CD8-positive, alpha-beta memory T cell (primary cell): ENCODE data around the gene C22orf31. TPM values are rescaled to one million over a fixed set of nuclear protein-coding genes. Genes with fewer than 3 reads are reported as not detected.
A peak's percentile ranks its signal among the peaks of the same experiment; 100 is the strongest.
"Not testable (repeated sequence)": the region's sequence is repeated elsewhere in the genome, so short reads cannot be mapped to it uniquely, and the experiment has no call there.

Experiments used
- CTCF ChIA-PET: fragments of 350-600 bp; sonication (Branson Sonifier 250); formaldehyde crosslinking; loops from one replicate; lab custom pipeline; 2021; ENCODE audit warnings: antibody characterized with exemption; lab: Charles Lee
- POLR2A ChIA-PET: fragments of 350-600 bp; sonication (Branson Sonifier 250); formaldehyde crosslinking; loops from one replicate; lab custom pipeline; 2021; ENCODE audit warnings: antibody characterized with exemption; lab: Charles Lee
- DNase-seq, 5 donors: peaks; one replicate each; pipeline versions ENCODE4 v3.0.0 to v3.0.0-alpha.2; 2020 to 2022; ENCODE audit warnings: mixed read lengths in 1 of 5
- H3K27ac ChIP-seq: one replicate; pipeline ENCODE4 v1.7.0; 2013; ENCODE audit warnings: low read depth, mild to moderate bottlenecking, low read length, moderate library complexity
- H3K27me3 ChIP-seq: 2 replicates; pipeline ENCODE4 v1.7.0; 2013; ENCODE audit warnings: low read length, mild to moderate bottlenecking; ENCODE audit not compliant: insufficient read depth, poor library complexity, severe bottlenecking
- H3K36me3 ChIP-seq: 2 replicates; pipeline ENCODE4 v1.7.0; 2013; ENCODE audit warnings: mild to moderate bottlenecking, low read length, moderate library complexity; ENCODE audit not compliant: insufficient read depth
- H3K4me1 ChIP-seq: 2 replicates; pipeline ENCODE4 v1.7.0; 2013; ENCODE audit warnings: mild to moderate bottlenecking, low read length, moderate library complexity; ENCODE audit not compliant: insufficient read depth
- H3K4me3 ChIP-seq: 2 replicates; pipeline ENCODE4 v1.7.0; 2013; ENCODE audit warnings: mild to moderate bottlenecking, low read length
- H3K9me3 ChIP-seq: 2 replicates; pipeline ENCODE4 v1.7.0; 2013; ENCODE audit warnings: mild to moderate bottlenecking, low read length
- H3K27ac Mint-ChIP-seq, 8 donors: one replicate each; pipeline ENCODE4 v1.8.0; 2020 to 2021; ENCODE audit warnings: mixed read lengths in 8 of 8, mild to moderate bottlenecking in 6 of 8, inconsistent platforms in 3 of 8, moderate library complexity in 3 of 8
- H3K27me3 Mint-ChIP-seq, 2 donors: one replicate each; pipeline ENCODE4 v1.8.0; 2020 to 2021; ENCODE audit warnings: mixed read lengths in 2 of 2, mild to moderate bottlenecking in 1 of 2, moderate library complexity in 1 of 2
- H3K36me3 Mint-ChIP-seq, 3 donors: one replicate each; pipeline ENCODE4 v1.8.0; 2020 to 2021; ENCODE audit warnings: mixed read lengths in 3 of 3, inconsistent platforms in 1 of 3, mild to moderate bottlenecking in 1 of 3
- H3K4me1 Mint-ChIP-seq, 3 donors: one replicate each; pipeline ENCODE4 v1.8.0; 2020 to 2021; ENCODE audit warnings: mixed read lengths in 3 of 3, inconsistent platforms in 1 of 3, mild to moderate bottlenecking in 1 of 3
- H3K4me3 Mint-ChIP-seq, 7 donors: one replicate each; pipeline ENCODE4 v1.8.0; 2020 to 2021; ENCODE audit warnings: mixed read lengths in 7 of 7, mild to moderate bottlenecking in 6 of 7, moderate library complexity in 4 of 7, inconsistent platforms in 2 of 7
- H3K9me3 Mint-ChIP-seq, 5 donors: one replicate each; pipeline ENCODE4 v1.8.0; 2020 to 2022; ENCODE audit warnings: mixed read lengths in 5 of 5, mild to moderate bottlenecking in 3 of 5, moderate library complexity in 2 of 5, inconsistent platforms in 1 of 5
- polyA plus RNA-seq: library from polyadenylated mRNA; unstranded; fragments of 300-500 nt; fragmentation: Illumina TruSeq; gene quantifications from one replicate; pipeline ENCODE4 v1.2.3, GENCODE V29; 2021
- total RNA-seq, 2 experiments: library from RNA; stranded (reverse); gene quantifications; one replicate each; pipeline ENCODE4 v1.2.3, GENCODE V29; 2021

The C22orf31 gene
- total and polyA plus RNA-seq, 3 experiments from 2014 or later, result not detected

DNA sequence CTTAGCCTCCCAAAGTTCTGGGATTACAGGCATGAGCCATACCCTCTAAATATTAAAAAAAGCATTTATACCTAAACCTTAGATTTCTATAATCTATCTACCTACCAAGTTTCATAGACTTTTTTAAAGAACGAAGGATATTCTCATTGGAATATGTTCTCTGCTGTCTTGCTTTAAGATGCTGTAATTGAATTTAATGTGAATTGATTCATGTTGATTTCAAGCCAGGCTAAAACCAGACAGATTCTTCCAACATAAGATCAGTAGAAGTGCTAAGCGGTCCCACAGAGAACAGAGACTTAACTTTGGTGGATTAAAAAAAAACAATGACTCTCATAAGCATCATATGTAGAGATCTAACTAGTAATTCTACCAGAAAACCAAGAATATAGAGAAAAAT lies 25.4 kb upstream of the C22orf31 start:
- POLR2A ChIA-PET, result no interaction called here
- peaks cover 16 to 39% of the 10 kb centered on the region in 2 donors for H3K27me3 Mint-ChIP-seq
- H3K4me1 ChIP-seq, result no peaks in the 10 kb centered on the region
- no peaks in the 10 kb centered on the region for H3K36me3 ChIP-seq
- no peaks in the 10 kb centered on the region for H3K4me1 Mint-ChIP-seq
- no peak overlapping the region for H3K27ac Mint-ChIP-seq
- H3K36me3 Mint-ChIP-seq, result no peaks in the 10 kb centered on the region
- DNase-seq, result no peak
- H3K27me3 ChIP-seq, result no peaks in the 10 kb centered on the region
- no peaks in the 10 kb centered on the region for H3K9me3 Mint-ChIP-seq
- CTCF ChIA-PET, result no interaction called here
- no peak overlapping the region for H3K27ac ChIP-seq
- no peak overlapping the region for H3K4me3 Mint-ChIP-seq
- no peak overlapping the region for H3K4me3 ChIP-seq
- H3K9me3 ChIP-seq, result no peaks in the 10 kb centered on the region

DNA sequence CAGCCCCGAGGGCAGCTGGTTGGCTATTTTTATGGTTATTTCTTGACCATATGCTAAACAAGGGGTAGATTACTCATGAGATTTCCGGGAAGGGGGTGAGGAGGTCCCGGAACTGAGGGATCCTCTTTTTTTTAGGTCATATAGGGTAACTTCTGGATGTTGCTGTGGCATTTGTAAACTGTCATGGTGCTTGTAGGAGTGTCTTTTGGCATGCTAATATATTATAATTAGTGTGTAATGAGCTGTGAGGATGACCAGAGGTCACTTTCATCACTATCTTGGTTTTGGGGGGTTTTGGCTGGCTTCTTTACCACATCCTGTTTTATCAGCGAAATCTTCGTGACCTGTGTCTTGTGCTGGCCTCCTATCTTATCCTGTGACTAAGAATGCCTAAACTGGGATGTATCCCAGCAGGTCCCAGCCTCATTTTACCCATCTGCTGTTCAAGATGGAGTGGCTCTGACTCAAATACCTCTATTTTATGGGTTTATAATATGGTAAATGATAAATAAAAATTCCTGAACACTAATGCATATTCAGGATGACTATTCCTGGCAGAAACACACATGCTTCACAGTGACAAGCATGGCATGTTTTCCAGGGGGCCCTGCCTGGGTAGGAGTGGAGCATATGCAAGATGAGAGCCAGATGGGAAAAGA lies 22.4 kb upstream of the C22orf31 start:
- Histone ChIP-seq H3K4me1 (no peaks in the 10 kb centered on the region), H3K27ac (no peak overlapping the region), H3K9me3 (no peaks in the 10 kb centered on the region), H3K27me3 (no peaks in the 10 kb centered on the region), H3K36me3 (no peaks in the 10 kb centered on the region), H3K4me3 (no peak overlapping the region)
- ChIA-PET CTCF (no interaction called here), POLR2A (no interaction called here)
- DNase-seq, result no peak
- Mint-ChIP-seq H3K27ac (no peak overlapping the region), H3K27me3 (peaks cover 17 to 42% of the 10 kb centered on the region in 2 donors), H3K36me3 (no peaks in the 10 kb centered on the region), H3K4me3 (no peak overlapping the region), H3K9me3 (no peaks in the 10 kb centered on the region), H3K4me1 (no peaks in the 10 kb centered on the region)

DNA sequence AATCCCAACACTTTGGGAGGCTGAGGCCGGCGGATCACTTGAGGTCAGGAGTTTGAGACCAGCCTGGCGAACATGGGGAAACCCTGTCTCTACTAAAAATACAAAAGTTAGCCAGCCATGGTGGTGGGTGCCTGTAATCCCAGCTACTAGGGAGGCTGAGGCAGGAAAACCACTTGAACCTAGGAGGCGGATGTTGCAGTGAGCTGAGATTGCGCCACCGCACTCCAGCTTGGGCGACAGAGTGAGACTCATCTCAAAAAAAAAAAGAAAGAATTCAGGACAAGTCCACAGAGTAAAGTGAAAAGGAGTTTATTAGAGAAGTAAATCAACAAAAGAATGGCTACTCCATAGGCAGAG lies 21.9 kb upstream of the C22orf31 start:
- H3K36me3 ChIP-seq, H3K4me3 ChIP-seq, DNase-seq, H3K9me3 Mint-ChIP-seq, H3K4me1 Mint-ChIP-seq, CTCF ChIA-PET, H3K27ac ChIP-seq, H3K36me3 Mint-ChIP-seq, H3K4me3 Mint-ChIP-seq, H3K9me3 ChIP-seq, H3K4me1 ChIP-seq, POLR2A ChIA-PET, H3K27me3 ChIP-seq, H3K27ac Mint-ChIP-seq: not testable (repeated sequence)
- peaks cover 17 to 43% of the 10 kb centered on the region in 2 donors for H3K27me3 Mint-ChIP-seq

DNA sequence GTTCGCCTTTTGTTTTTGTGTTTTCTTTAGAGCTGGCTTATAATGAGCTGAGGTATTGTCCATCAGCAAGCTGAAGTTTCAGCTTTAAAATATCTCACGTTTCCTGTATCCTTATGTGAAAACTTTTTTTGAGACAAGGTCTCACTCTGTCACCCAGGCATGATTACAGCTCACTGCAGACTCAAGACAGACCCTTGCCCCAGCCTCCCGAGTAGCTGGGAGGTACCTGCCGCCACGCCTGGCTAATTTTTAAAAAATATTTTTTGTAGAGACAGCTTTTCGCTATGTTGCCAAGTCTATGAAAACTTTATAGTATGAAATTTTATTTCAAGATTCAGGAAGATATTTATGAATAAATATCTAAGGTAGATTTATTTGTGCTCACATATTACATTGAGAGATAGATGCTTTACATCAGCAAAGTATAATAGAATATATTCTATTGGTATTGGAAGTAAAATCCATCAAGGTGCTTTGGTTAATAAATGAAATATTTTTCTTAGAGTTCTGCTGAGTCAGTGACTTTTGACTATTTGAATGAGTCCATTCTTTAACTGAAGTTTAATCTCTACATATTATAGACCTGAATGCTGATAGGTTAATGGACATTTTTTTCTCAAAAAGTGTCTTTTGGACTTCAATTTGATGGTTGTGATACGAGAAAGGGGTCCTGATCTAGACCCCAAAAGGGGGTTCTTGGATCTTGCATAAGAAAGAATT lies 21.4 kb upstream of the C22orf31 start:
- Histone ChIP-seq H3K27me3 (no peaks in the 10 kb centered on the region), H3K36me3 (no peaks in the 10 kb centered on the region), H3K27ac (no peak overlapping the region), H3K9me3 (no peaks in the 10 kb centered on the region), H3K4me3 (no peak overlapping the region), H3K4me1 (no peaks in the 10 kb centered on the region)
- no peak for DNase-seq
- Mint-ChIP-seq H3K27me3 (peaks cover 17 to 46% of the 10 kb centered on the region in 2 donors), H3K9me3 (no peaks in the 10 kb centered on the region), H3K36me3 (no peaks in the 10 kb centered on the region), H3K27ac (no peak overlapping the region), H3K4me1 (no peaks in the 10 kb centered on the region), H3K4me3 (no peak overlapping the region)
- CTCF ChIA-PET, result no interaction called here
- POLR2A ChIA-PET, result no interaction called here

DNA sequence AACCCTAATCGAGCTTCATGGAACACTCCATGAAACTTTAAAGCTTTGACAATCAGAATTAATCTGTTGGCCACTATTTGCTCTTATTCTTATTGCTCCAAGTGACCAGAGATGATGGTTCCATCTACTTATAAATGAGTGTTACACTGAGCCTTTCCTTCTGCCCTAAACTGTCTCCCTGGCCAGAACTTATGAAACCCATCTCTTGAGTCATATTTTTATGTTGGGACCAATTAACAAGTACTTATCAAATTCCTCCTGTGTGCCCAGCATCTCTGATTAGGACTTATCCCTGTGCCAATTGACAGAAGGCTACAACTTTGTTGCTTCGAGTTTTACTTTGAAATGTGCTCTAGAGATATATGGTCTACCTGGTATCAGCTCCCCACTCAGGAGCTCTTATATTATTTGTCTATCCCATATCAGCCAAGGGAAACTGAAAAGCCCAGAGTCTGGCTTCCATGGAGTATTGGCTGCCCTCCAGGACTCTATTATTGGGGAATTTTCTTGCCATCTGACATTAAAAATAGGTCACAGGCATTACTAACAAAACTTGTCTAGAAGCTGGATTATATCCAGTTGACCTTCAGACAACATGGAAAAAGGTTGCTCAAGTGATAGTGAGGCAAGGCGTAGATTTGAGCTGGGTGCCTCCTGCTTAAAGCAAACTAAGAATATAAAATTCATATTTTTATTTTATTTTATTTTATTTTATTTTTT lies 20.0 kb upstream of the C22orf31 start:
- H3K27me3 ChIP-seq, result no peaks in the 10 kb centered on the region
- DNase-seq, result no peak
- H3K9me3 ChIP-seq, result no peaks in the 10 kb centered on the region
- peaks cover 24 to 54% of the 10 kb centered on the region in 2 donors for H3K27me3 Mint-ChIP-seq
- POLR2A ChIA-PET, result no interaction called here
- H3K4me1 ChIP-seq, result no peaks in the 10 kb centered on the region
- H3K36me3 ChIP-seq, result no peaks in the 10 kb centered on the region
- no peak overlapping the region for H3K4me3 Mint-ChIP-seq
- CTCF ChIA-PET, result no interaction called here
- no peaks in the 10 kb centered on the region for H3K4me1 Mint-ChIP-seq
- H3K9me3 Mint-ChIP-seq, result no peaks in the 10 kb centered on the region
- H3K27ac Mint-ChIP-seq, result no peak overlapping the region
- no peak overlapping the region for H3K4me3 ChIP-seq
- no peak overlapping the region for H3K27ac ChIP-seq
- no peaks in the 10 kb centered on the region for H3K36me3 Mint-ChIP-seq

DNA sequence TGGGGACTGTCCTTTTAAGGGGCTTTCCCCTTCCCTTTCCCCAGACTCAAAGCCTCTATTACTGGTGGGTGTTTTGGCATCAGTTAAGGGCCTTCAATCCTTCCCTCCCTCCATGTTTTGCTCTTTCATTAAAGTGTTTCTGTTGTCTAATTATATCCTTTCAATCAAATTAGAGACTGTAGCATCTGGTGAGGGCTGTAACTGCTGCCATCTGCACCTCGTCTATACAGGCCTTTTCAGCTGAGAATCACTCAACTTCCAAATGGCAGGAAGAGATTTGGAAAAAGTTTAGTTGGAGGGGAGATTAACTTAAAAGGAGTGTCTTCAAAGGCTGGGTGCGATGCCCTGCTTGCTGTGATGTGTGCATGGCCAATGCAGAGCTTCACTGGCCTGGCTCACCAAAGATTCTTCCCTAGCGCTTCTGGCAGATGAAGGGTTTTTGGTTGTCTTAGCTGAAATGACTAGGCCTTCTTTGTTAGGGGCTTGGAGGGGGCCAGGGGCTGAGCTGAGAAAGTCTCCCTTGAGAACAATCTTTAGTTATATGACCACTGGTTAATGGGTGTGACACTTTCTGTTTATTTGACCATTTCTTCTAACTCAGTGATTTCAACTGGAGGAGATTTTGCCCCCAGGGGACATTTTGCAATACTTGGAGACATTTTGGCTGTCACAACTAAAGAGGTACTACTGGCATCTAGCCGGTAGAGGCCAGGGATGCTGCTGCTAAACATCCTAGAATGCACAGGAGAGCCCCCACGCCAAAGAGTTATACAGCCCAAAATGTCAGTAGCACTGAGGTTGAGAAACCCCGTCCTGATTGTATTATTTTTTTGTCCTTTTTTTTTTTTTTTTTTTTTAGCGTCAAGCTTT lies 18.7 kb upstream of the C22orf31 start:
- Mint-ChIP-seq H3K4me3 (no peak overlapping the region), H3K36me3 (no peaks in the 10 kb centered on the region), H3K27me3 (peaks cover 35 to 61% of the 10 kb centered on the region in 2 donors), H3K27ac (no peak overlapping the region), H3K4me1 (no peaks in the 10 kb centered on the region), H3K9me3 (no peaks in the 10 kb centered on the region)
- no peak for DNase-seq
- H3K4me1 ChIP-seq, result no peaks in the 10 kb centered on the region
- ChIA-PET CTCF (no interaction called here), POLR2A (no interaction called here)
- no peaks in the 10 kb centered on the region for H3K9me3 ChIP-seq
- H3K27me3 ChIP-seq, result peaks cover 5% of the 10 kb centered on the region
- H3K27ac ChIP-seq, result no peak overlapping the region
- no peak overlapping the region for H3K4me3 ChIP-seq
- no peaks in the 10 kb centered on the region for H3K36me3 ChIP-seq

DNA sequence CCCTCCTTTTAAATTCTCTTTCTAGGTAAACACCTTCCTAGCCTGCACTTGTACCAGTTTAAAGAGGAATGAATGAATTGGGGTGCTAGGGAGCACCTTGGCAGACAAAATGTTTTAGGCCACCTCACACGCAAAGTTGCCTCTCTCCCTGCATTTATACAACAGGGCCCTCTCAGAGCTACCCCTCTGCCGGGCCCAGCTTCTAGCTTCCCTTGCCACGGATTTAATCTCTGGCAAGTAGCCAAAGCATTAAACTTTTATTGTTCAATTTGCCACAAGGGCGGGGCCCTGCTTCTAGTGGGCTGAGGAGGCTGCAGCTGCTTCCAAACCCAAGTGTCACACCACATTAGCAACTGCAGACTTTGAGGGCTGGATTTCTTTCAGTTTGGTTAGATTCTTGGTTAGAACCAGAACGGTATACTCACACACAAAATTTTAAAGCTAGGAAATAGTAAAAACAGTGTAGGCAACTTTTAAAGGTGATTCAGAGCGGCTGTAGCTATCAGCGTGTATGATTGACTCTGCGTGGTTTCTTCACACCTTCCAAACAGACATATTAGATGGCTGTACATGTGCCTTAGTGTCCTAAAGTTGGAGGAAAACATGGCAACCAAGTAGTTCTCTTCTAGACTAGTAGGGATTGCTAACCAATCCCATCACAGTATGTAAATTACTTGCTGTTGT lies 17.7 kb upstream of the C22orf31 start:
- peaks cover 42 to 71% of the 10 kb centered on the region in 2 donors for H3K27me3 Mint-ChIP-seq

More for the DNA sequence above, 17.7 kb upstream of the C22orf31 start:
- no peaks in the 10 kb centered on the region for H3K9me3 ChIP-seq
- H3K27ac Mint-ChIP-seq, result no peak overlapping the region
- POLR2A ChIA-PET, result no interaction called here
- CTCF ChIA-PET, result no interaction called here
- H3K4me1 Mint-ChIP-seq, result peaks cover 0 to 2% (median 0%) of the 10 kb centered on the region in 3 donors
- no peaks in the 10 kb centered on the region for H3K36me3 Mint-ChIP-seq
- H3K36me3 ChIP-seq, result no peaks in the 10 kb centered on the region
- peaks cover 12% of the 10 kb centered on the region for H3K27me3 ChIP-seq
- peaks cover 2% of the 10 kb centered on the region for H3K4me1 ChIP-seq
- H3K27ac ChIP-seq, result no peak overlapping the region
- DNase-seq, result peak in 1 of 5 donors; percentile 10
- no peak overlapping the region for H3K4me3 ChIP-seq
- no peak overlapping the region for H3K4me3 Mint-ChIP-seq
- no peaks in the 10 kb centered on the region for H3K9me3 Mint-ChIP-seq
